Caco-2 (cell line): Measurements from ENCODE around the gene GFOD1. TPM values are rescaled to one million over a fixed set of nuclear protein-coding genes. Genes with fewer than 3 reads are reported as not detected.

Experiments used
- BruUV-seq: library from RNA; stranded (reverse); fragments of 400-500 nt; replicated peaks from 2 replicates; lab custom pipeline; 2021; lab: Mats Ljungman, UMichigan
- CTCF ChIA-PET: fragments of 300-600 bp; sonication (Branson Sonifier 250); formaldehyde crosslinking; loops from one replicate; lab custom pipeline; 2022; ENCODE audit warnings: antibody characterized with exemption; lab: Charles Lee
- POLR2A ChIA-PET: fragments of 300-600 bp; sonication (Branson Sonifier 250); formaldehyde crosslinking; loops from one replicate; lab custom pipeline; 2022; ENCODE audit warnings: antibody characterized with exemption; lab: Charles Lee
- DNase-seq, 2 experiments: peaks; one replicate each; pipeline versions ENCODE4 v3.0.0 to v3.0.0-alpha.2; 2020 to 2022
- H3K27me3 ChIP-seq: replicated peaks from 2 replicates; pipeline ENCODE4 v1.6.0; 2011; ENCODE audit warnings: low read length; ENCODE audit not compliant: control insufficient read depth, insufficient read depth
- H3K36me3 ChIP-seq: 2 replicates; pipeline ENCODE4 v1.5.1; 2011; ENCODE audit warnings: low read length; ENCODE audit not compliant: control insufficient read depth, insufficient read depth
- H3K4me1 ChIP-seq: fragments of 250-450 bp; sonication (Bioruptor Pico); 2 replicates; pipeline ENCODE4 v1.5.1; 2020; ENCODE audit warnings: mild to moderate bottlenecking
- H3K4me3 ChIP-seq: 2 replicates; pipeline ENCODE4 v1.5.1; 2011; ENCODE audit warnings: low read depth, mild to moderate bottlenecking, control low read depth, low read length
- H3K9me3 ChIP-seq: fragments of 250-450 bp; sonication (Bioruptor Pico); 2 replicates; pipeline ENCODE4 v1.5.1; 2020; ENCODE audit warnings: mild to moderate bottlenecking, moderate library complexity
- H3K27ac Mint-ChIP-seq: one replicate; pipeline ENCODE4 v1.8.0; 2022; ENCODE audit warnings: mixed read lengths; ENCODE audit not compliant: unreplicated experiment
- H3K27me3 Mint-ChIP-seq: one replicate; pipeline ENCODE4 v1.8.0; 2022; ENCODE audit warnings: mixed read lengths; ENCODE audit not compliant: insufficient read depth, unreplicated experiment
- H3K36me3 Mint-ChIP-seq: one replicate; pipeline ENCODE4 v1.8.0; 2022; ENCODE audit warnings: mild to moderate bottlenecking, mixed read lengths; ENCODE audit not compliant: insufficient read depth, unreplicated experiment
- H3K4me1 Mint-ChIP-seq: one replicate; pipeline ENCODE4 v1.8.0; 2022; ENCODE audit warnings: low read depth, mixed read lengths; ENCODE audit not compliant: unreplicated experiment
- H3K4me3 Mint-ChIP-seq: one replicate; pipeline ENCODE4 v1.8.0; 2022; ENCODE audit warnings: mild to moderate bottlenecking, moderate library complexity, mixed read lengths; ENCODE audit not compliant: unreplicated experiment
- H3K9me3 Mint-ChIP-seq: one replicate; pipeline ENCODE4 v1.8.0; 2022; ENCODE audit warnings: mixed read lengths; ENCODE audit not compliant: unreplicated experiment
- intact Hi-C: fragments of 100-400 bp; cut with micrococcal nuclease; formaldehyde crosslinking; loops from one replicate; pipeline ENCODE4 v1.10.0; 2022; ENCODE audit not compliant: unreplicated experiment
- total RNA-seq: library from RNA; stranded (reverse); gene quantifications from 2 replicates; pipeline ENCODE4 v1.2.3, GENCODE V29; 2022
- TF ChIP-seq, protein P1 (sequence below), 2 experiments: fragments of 200-600 bp in 1 of 2; IDR thresholded peaks; 1 replicate in 1 of 2; 2 replicates in 1 of 2; pipeline versions ENCODE4 v1.5.1 to v1.8.0; 2011 to 2022; ENCODE audit warnings: antibody characterized with exemption in 1 of 2, control low read depth in 1 of 2, inconsistent platforms in 1 of 2, low read depth in 1 of 2, low read length in 1 of 2, mild to moderate bottlenecking in 1 of 2, moderate library complexity in 1 of 2; ENCODE audit not compliant: insufficient read depth in 1 of 2, severe bottlenecking in 1 of 2, unreplicated experiment in 1 of 2

The GFOD1 gene
- total RNA-seq, 1 experiment from 2014 or later, result 0.84 TPM

DNA sequence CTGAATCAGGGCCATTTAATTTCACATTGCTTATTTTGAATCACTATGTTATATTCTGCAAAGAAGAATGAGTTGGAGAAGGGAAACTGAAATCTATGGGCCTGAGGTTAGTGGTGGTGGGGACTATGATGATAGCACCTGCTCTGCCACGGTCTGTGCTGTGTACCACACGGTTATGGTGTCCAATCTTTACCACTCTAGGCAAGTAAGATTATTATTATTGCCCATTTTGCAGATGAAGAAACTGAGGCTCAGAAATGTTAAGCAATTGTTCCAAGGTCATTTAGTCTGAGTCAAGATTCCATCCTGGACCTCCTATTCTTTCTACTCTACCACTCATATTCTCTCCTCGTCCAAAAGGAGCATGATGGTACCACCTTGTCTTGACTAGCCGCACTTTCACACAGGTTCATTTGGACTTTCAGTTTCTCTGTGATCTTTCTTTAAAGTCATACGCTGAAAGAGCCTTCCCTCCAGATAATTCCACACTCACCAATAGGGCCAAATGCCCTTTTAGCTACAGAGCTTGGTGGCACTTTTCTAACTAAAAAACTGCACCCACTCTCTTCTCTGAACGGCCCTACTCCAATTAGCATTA lies 56.2 kb downstream of the GFOD1 start:
- no peak for DNase-seq
- no peaks in the 10 kb centered on the region for H3K36me3 ChIP-seq
- H3K27ac Mint-ChIP-seq, result no peak overlapping the region
- H3K36me3 Mint-ChIP-seq, result no peaks in the 10 kb centered on the region
- POLR2A ChIA-PET, result no interaction called here
- no peaks in the 10 kb centered on the region for H3K4me1 Mint-ChIP-seq
- H3K4me1 ChIP-seq, result no peaks in the 10 kb centered on the region
- no TSS peak for BruUV-seq
- H3K9me3 ChIP-seq, result no peaks in the 10 kb centered on the region
- H3K4me3 Mint-ChIP-seq, result no peak overlapping the region
- intact Hi-C loops, result no loop called here
- H3K4me3 ChIP-seq, result no peak overlapping the region
- CTCF ChIA-PET, result interaction anchor here (0.6 kb wide), 1 partner anchor 88 kb away, joined by 3 read pairs; no protein-coding TSS in a partner anchor
- TF ChIP-seq, protein P1, sequence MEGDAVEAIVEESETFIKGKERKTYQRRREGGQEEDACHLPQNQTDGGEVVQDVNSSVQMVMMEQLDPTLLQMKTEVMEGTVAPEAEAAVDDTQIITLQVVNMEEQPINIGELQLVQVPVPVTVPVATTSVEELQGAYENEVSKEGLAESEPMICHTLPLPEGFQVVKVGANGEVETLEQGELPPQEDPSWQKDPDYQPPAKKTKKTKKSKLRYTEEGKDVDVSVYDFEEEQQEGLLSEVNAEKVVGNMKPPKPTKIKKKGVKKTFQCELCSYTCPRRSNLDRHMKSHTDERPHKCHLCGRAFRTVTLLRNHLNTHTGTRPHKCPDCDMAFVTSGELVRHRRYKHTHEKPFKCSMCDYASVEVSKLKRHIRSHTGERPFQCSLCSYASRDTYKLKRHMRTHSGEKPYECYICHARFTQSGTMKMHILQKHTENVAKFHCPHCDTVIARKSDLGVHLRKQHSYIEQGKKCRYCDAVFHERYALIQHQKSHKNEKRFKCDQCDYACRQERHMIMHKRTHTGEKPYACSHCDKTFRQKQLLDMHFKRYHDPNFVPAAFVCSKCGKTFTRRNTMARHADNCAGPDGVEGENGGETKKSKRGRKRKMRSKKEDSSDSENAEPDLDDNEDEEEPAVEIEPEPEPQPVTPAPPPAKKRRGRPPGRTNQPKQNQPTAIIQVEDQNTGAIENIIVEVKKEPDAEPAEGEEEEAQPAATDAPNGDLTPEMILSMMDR (IDR thresholded peaks at IDR 0.05; ENCODE audit: insufficient read depth in 1 of 2, low read depth in 1 of 2, low read length in 1 of 2, severe bottlenecking in 1 of 2, unreplicated experiment in 1 of 2), result no peak
- H3K27me3 Mint-ChIP-seq, result peaks cover 4% of the 10 kb centered on the region
- H3K9me3 Mint-ChIP-seq, result peaks cover 10% of the 10 kb centered on the region
- no peaks in the 10 kb centered on the region; the same call in 1 of the 2 replicates for H3K27me3 ChIP-seq

DNA sequence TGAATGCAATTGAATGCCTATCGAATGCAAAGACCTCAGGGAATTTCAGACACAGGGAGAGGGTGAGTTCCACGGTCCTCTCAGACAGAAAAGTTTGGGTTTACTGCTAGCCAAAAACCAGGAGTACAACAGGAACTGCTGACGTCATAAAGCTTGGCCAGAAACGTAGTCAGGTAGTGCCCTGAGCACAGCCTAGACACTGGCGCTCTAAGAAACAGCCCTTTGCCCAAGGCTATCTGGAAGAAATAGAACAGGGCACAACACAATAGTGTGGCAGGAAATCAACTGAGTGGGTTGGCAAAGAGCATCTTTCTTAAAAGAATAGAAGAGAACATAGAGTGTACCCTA lies 58.0 kb downstream of the GFOD1 start:
- Histone ChIP-seq H3K4me3 (no peak overlapping the region), H3K9me3 (no peaks in the 10 kb centered on the region), H3K27me3 (no peaks in the 10 kb centered on the region; the same call in 1 of the 2 replicates), H3K36me3 (no peaks in the 10 kb centered on the region), H3K4me1 (no peaks in the 10 kb centered on the region)
- TF ChIP-seq, protein P1 (IDR thresholded peaks at IDR 0.05; ENCODE audit: insufficient read depth in 1 of 2, low read depth in 1 of 2, low read length in 1 of 2, severe bottlenecking in 1 of 2, unreplicated experiment in 1 of 2), result no peak
- DNase-seq, result no peak
- intact Hi-C loops, result no loop called here
- H3K27ac Mint-ChIP-seq, result no peak overlapping the region
- H3K27me3 Mint-ChIP-seq, result peaks cover 4% of the 10 kb centered on the region
- POLR2A ChIA-PET, result no interaction called here
- H3K4me3 Mint-ChIP-seq, result no peak overlapping the region
- peaks cover 10% of the 10 kb centered on the region for H3K9me3 Mint-ChIP-seq
- BruUV-seq, result no TSS peak
- H3K4me1 Mint-ChIP-seq, result no peaks in the 10 kb centered on the region
- CTCF ChIA-PET, result no interaction called here
- H3K36me3 Mint-ChIP-seq, result no peaks in the 10 kb centered on the region

DNA sequence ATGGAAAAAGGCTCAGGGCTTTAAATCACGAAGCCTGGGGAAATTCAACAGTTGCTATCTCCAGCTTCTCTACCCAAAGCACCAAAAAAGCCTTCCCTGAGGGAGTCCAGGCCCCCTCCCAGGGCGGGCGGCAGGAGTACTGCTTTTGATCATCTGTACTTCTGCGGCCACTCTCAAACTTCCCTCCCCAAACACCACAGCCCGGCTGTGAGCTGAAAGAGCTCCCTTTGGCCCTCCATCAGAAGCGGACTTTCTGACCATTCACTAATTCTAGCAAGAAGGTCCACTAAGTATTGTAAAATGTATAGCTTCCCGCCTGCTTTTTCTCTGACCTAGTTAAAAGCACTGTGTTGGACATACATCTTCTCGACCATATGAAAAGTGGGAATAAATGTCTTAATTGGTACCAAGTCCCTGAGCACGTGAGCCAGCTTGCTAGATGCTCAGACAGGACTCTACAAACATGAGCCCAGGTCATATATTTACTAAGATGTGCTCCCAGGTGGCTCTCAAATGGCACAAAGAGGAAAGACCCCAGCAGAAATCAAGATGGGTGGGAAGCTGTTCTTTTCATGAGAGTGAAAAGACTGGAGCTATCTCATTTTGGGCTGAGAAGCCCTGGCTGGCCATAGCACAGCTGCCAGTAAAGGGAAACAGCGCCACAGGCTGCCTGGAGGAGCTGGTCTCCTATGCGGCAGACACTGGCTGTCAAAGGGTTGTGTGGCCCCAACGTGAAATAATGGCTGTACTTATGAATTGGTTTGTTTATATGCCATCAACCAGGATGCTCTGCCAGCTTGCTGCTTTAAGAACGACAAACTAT lies 58.6 kb downstream of the GFOD1 start:
- no peak overlapping the region for H3K27ac Mint-ChIP-seq
- CTCF ChIA-PET, result no interaction called here
- no peaks in the 10 kb centered on the region for H3K36me3 Mint-ChIP-seq
- Histone ChIP-seq H3K36me3 (no peaks in the 10 kb centered on the region), H3K9me3 (no peaks in the 10 kb centered on the region), H3K4me1 (no peaks in the 10 kb centered on the region), H3K4me3 (no peak overlapping the region), H3K27me3 (no peaks in the 10 kb centered on the region)
- H3K4me3 Mint-ChIP-seq, result no peak overlapping the region
- intact Hi-C loops, result no loop called here
- TF ChIP-seq, protein P1 (IDR thresholded peaks at IDR 0.05; ENCODE audit: insufficient read depth in 1 of 2, low read depth in 1 of 2, low read length in 1 of 2, severe bottlenecking in 1 of 2, unreplicated experiment in 1 of 2), result no peak
- DNase-seq, result no peak
- H3K27me3 Mint-ChIP-seq, result peaks cover 4% of the 10 kb centered on the region
- POLR2A ChIA-PET, result no interaction called here
- no TSS peak for BruUV-seq
- H3K4me1 Mint-ChIP-seq, result no peaks in the 10 kb centered on the region
- H3K9me3 Mint-ChIP-seq, result peaks cover 4% of the 10 kb centered on the region
